ENCODE measurements around the gene GPR157.
A peak's percentile ranks its signal among the peaks of the same experiment; 100 is the strongest.

The GPR157 gene

GRCh38 chr1:9069326-9070100 lies 59.4 kb downstream of the GPR157 start, which contains the start of gene SLC2A5:
Gene SLC2A5 (minus strand): TSS chr1:9069635. CDS start chr1:9069536, 99 bp downstream.
- DNase-seq (ENCODE audit: low read depth, low spot score), result no peak
- no peak for TF ChIP-seq CTCF (IDR thresholded peaks at IDR 0.05; ENCODE audit: insufficient read depth, low read length, missing control alignments)
- POLR2A ChIA-PET, result no interaction called here
- no peak within 1 kb of the TSS for H3K4me3 ChIP-seq (ENCODE audit: low read depth, low read length)
- CTCF ChIA-PET, result interaction anchor here (0.7 to 2.3 kb wide), 2 partner anchors 64 to 221 kb away, joined by 3 to 7 read pairs; no protein-coding TSS in a partner anchor

GRCh38 chr1:9068981-9069325 lies 59.9 kb downstream of the GPR157 start:
- POLR2A ChIA-PET, result no interaction called here
- CTCF ChIA-PET, result interaction anchor here (0.7 kb wide), 1 partner anchor 220 kb away, joined by 3 read pairs; no protein-coding TSS in a partner anchor
- DNase-seq (ENCODE audit: low read depth, low spot score), result no peak
- no peak overlapping the region for H3K4me3 ChIP-seq (ENCODE audit: low read depth, low read length)
- no peak for TF ChIP-seq CTCF (IDR thresholded peaks at IDR 0.05; ENCODE audit: insufficient read depth, low read length, missing control alignments)

- POLR2A ChIA-PET, result no interaction called here
- peak; percentile 18 for TF ChIP-seq CTCF (IDR thresholded peaks at IDR 0.05; ENCODE audit: insufficient read depth, low read length, missing control alignments)
- CTCF ChIA-PET, result interaction anchor here (1.0 to 1.7 kb wide), 5 partner anchors 9 to 62 kb away, joined by 3 to 6 read pairs (median 4); no protein-coding TSS in a partner anchor
- DNase-seq (ENCODE audit: low read depth, low spot score), result peak; percentile 67
- H3K4me3 ChIP-seq (ENCODE audit: low read depth, low read length), result no peak overlapping the region
These were observed 61.7 kb downstream of the GPR157 start for GRCh38 chr1:9066945-9067807.

DNA sequence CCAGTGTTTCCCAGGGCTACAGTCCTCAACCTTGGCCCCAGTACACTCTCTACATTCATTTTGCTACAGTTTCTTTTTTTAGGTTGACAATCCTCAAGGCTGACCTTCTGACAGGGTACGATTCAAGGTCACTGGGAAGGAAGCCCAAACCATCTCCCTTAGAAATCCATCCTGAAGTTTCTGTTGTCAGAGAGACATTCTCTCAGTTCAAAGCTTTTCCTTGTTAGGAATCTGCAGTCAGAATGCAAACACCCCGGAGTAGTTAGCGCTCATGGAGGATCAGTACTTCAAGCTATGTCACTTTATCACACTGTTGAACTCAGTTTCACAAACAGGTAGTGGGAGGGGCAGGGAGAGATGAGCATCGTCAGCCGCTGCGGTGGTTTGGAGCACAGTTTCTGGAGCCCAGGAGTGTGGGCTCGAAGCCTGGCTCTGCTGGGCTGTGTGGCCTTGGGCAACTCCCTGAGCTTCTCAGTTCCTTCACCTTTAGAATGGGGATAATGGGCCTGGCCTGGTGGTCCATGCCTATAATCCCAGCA lies 63.6 kb downstream of the GPR157 start:
- no peak overlapping the region for H3K4me3 ChIP-seq (ENCODE audit: low read depth, low read length)
- no peak for DNase-seq (ENCODE audit: low read depth, low spot score)
- ChIA-PET CTCF (interaction anchor here (0.6 kb wide), 1 partner anchor 37 kb away, joined by 3 read pairs; no protein-coding TSS in a partner anchor), POLR2A (no interaction called here)
- no peak for TF ChIP-seq CTCF (IDR thresholded peaks at IDR 0.05; ENCODE audit: insufficient read depth, low read length, missing control alignments)

DNA sequence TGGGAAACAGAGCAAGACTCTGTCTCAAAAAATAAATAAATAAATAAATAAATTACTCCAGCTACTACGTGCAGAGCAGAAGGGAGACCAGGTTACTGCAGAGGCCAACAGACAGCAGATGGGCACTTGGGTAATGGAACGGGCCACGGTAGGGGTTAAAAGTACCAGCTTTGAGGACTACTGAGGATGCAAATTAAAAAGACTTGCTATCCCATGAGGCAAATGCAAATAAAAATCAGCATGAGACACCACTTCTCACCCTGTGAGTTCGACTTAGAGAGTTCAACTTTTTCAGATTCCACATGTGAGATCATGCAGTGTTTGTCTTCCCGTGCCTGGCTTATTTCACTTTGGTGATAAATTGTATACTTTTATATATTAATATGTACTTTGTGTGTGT lies 66.1 kb downstream of the GPR157 start:
- ChIA-PET POLR2A (no interaction called here), CTCF (interaction anchor here (0.9 to 4.2 kb wide), 5 partner anchors 14 to 145 kb away, joined by 3 to 23 read pairs (median 3); no protein-coding TSS in a partner anchor)
- no peak overlapping the region for H3K4me3 ChIP-seq (ENCODE audit: low read depth, low read length)
- no peak for DNase-seq (ENCODE audit: low read depth, low spot score)
- TF ChIP-seq CTCF (IDR thresholded peaks at IDR 0.05; ENCODE audit: insufficient read depth, low read length, missing control alignments), result no peak

Measured in AG04449 (cell line).